Neural cell (in vitro differentiated cells): ENCODE data around the gene TAC1. TPM values are rescaled to one million over a fixed set of nuclear protein-coding genes. Genes with fewer than 3 reads are reported as not detected.

Experiments
- H2AFZ ChIP-seq: fragments of 200-600, 300-800 bp; sonication (generic), shearing (Covaris generic); 2 replicates; pipeline ENCODE4 v1.6.0; 2014; ENCODE audit warnings: low read depth, mild to moderate bottlenecking, antibody characterized with exemption, low read length, moderate library complexity
- H3F3A ChIP-seq: fragments of 200-600 bp; shearing (Covaris generic); 2 replicates; pipeline ENCODE4 v1.6.1; 2016; ENCODE audit warnings: mild to moderate bottlenecking, moderate library complexity, mixed read lengths, antibody characterized with exemption, low read length; ENCODE audit not compliant: insufficient read depth, poor library complexity, severe bottlenecking
- H3K27ac ChIP-seq: fragments of 200-600, 300-800 bp; sonication (generic), shearing (Covaris generic); 2 replicates; pipeline ENCODE4 v1.5.1; 2014; ENCODE audit warnings: mild to moderate bottlenecking, low read length, moderate library complexity
- H3K27me3 ChIP-seq: fragments of 300-800, 200-600 bp; sonication (generic), shearing (Covaris generic); 2 replicates; pipeline ENCODE4 v1.6.0; 2014; ENCODE audit warnings: mild to moderate bottlenecking, low read depth, low read length, moderate library complexity; ENCODE audit not compliant: insufficient read depth
- H3K36me3 ChIP-seq: fragments of 300-800, 200-600 bp; sonication (generic), shearing (Covaris generic); 2 replicates; pipeline ENCODE4 v1.5.1; 2014; ENCODE audit warnings: mild to moderate bottlenecking, antibody characterized with exemption, low read length, moderate library complexity; ENCODE audit not compliant: insufficient read depth
- H3K4me2 ChIP-seq: fragments of 300-800, 200-600 bp; sonication (generic), shearing (Covaris generic); 2 replicates; pipeline ENCODE4 v1.6.0; 2014; ENCODE audit warnings: mild to moderate bottlenecking, low read length
- H3K4me3 ChIP-seq: fragments of 300-800, 200-600 bp; sonication (generic), shearing (Covaris generic); 2 replicates; pipeline ENCODE4 v1.5.1; 2014; ENCODE audit warnings: mild to moderate bottlenecking, low read length, moderate library complexity
- H3K79me2 ChIP-seq: fragments of 200-600 bp; shearing (Covaris generic); replicated peaks from 2 replicates; pipeline ENCODE4 v1.6.0; 2014; ENCODE audit warnings: mild to moderate bottlenecking, low read length, moderate library complexity; ENCODE audit not compliant: insufficient read depth
- H3K9ac ChIP-seq: fragments of 300-800, 200-600 bp; sonication (generic), shearing (Covaris generic); 2 replicates; pipeline ENCODE4 v1.6.1; 2016; ENCODE audit warnings: mild to moderate bottlenecking, low read length, mixed read lengths
- H3K9me2 ChIP-seq: fragments of 200-600 bp; shearing (Covaris generic); 2 replicates; pipeline ENCODE4 v1.6.1; 2016; ENCODE audit warnings: mild to moderate bottlenecking, low read length, mixed read lengths; ENCODE audit not compliant: insufficient read depth
- H3K9me3 ChIP-seq: fragments of 200-600, 300-800 bp; sonication (generic), shearing (Covaris generic); 2 replicates; pipeline ENCODE4 v1.6.1; 2016; ENCODE audit warnings: mild to moderate bottlenecking, mixed run types, low read length, moderate library complexity, mixed read lengths
- H4K20me1 ChIP-seq: fragments of 200-600 bp; shearing (Covaris generic); 2 replicates; pipeline ENCODE4 v1.6.1; 2016; ENCODE audit warnings: mild to moderate bottlenecking, mixed run types; ENCODE audit not compliant: insufficient read depth
- EP300 ChIP-seq: fragments of 450-650 bp; conservative IDR thresholded peaks from 2 replicates; pipeline ENCODE4 v1.6.1; 2014; ENCODE audit warnings: antibody characterized with exemption, mild to moderate bottlenecking, moderate library complexity; ENCODE audit not compliant: poor library complexity, severe bottlenecking
- EZH2 ChIP-seq: fragments of 200-600, 300-800 bp; shearing (Covaris generic), sonication (generic); IDR thresholded peaks from 2 replicates; pipeline ENCODE4 v1.6.1; 2014; ENCODE audit warnings: antibody characterized with exemption, low read length, borderline replicate concordance, mild to moderate bottlenecking; ENCODE audit not compliant: insufficient read depth, poor library complexity, severe bottlenecking
- MXI1 ChIP-seq: fragments of 450-650 bp; conservative IDR thresholded peaks from 2 replicates; pipeline ENCODE4 v1.6.1; 2014; ENCODE audit warnings: antibody characterized with exemption, mild to moderate bottlenecking; ENCODE audit not compliant: poor library complexity, severe bottlenecking
- POLR2AphosphoS5 ChIP-seq: IDR thresholded peaks from 2 replicates; pipeline ENCODE4 v1.6.1; 2012
- RAD21 ChIP-seq: fragments of 450-650 bp; conservative IDR thresholded peaks from 2 replicates; pipeline ENCODE4 v1.6.1; 2014; ENCODE audit warnings: antibody characterized with exemption, mild to moderate bottlenecking, moderate library complexity
- SMC3 ChIP-seq: fragments of 450-650 bp; conservative IDR thresholded peaks from 2 replicates; pipeline ENCODE4 v1.6.1; 2014; ENCODE audit warnings: antibody characterized with exemption, mild to moderate bottlenecking, moderate library complexity; ENCODE audit not compliant: poor library complexity
- TAF1 ChIP-seq: IDR thresholded peaks from 2 replicates; pipeline ENCODE4 v1.6.1; 2012; ENCODE audit warnings: low read depth
- polyA plus RNA-seq: library from polyadenylated mRNA; depleted of rRNA; stranded (reverse); fragments of >200 nt; gene quantifications from 2 replicates; pipeline ENCODE4 v1.2.3, GENCODE V29; 2014
- TF ChIP-seq, protein P1 (sequence below): IDR thresholded peaks from 2 replicates; pipeline ENCODE4 v1.6.1; 2012; ENCODE audit warnings: borderline replicate concordance
- TF ChIP-seq, protein P2 (sequence below): fragments of 450-650 bp; IDR thresholded peaks from 2 replicates; pipeline ENCODE4 v1.5.1; 2014; ENCODE audit warnings: antibody characterized with exemption, mild to moderate bottlenecking, moderate library complexity; ENCODE audit not compliant: poor library complexity, severe bottlenecking

Gene TAC1
- polyA plus RNA-seq, 1 donor from 2014 or later = 4,629 TPM

DNA sequence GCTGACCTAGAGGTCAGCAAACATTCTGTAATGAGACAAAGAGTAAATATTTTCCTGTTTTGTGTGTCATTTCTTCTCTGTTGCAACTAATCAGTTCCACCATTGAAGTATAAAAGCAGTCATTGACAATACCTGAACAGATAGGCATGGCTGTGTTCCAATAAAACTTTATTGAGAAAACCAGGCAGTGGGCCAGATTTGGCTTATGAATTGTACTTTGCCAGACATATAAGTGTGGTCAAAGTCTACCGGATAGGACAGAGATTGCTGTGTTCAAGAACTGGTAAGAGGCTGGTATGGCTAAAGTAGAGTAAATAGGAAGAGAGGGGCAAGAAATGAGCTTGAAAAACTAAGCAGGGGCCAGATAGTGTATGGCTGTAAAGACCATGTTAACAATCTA, 38.3 kb upstream of the TAC1 start:
- Histone ChIP-seq H2AFZ (no peak overlapping the region), H3K9ac (no peak overlapping the region), H3K79me2 (no peaks in the 10 kb centered on the region), H3K9me3 (no peaks in the 10 kb centered on the region), H3K4me3 (no peak overlapping the region), H3K9me2 (no peaks in the 10 kb centered on the region), H3K4me2 (no peak overlapping the region), H3K36me3 (no peaks in the 10 kb centered on the region), H3K27ac (no peak overlapping the region), H3K27me3 (no peaks in the 10 kb centered on the region), H4K20me1 (no peaks in the 10 kb centered on the region), H3F3A (no peaks in the 10 kb centered on the region)
- no peak for TF ChIP-seq SMC3
- TF ChIP-seq EP300 = no peak
- TF ChIP-seq, protein P1, sequence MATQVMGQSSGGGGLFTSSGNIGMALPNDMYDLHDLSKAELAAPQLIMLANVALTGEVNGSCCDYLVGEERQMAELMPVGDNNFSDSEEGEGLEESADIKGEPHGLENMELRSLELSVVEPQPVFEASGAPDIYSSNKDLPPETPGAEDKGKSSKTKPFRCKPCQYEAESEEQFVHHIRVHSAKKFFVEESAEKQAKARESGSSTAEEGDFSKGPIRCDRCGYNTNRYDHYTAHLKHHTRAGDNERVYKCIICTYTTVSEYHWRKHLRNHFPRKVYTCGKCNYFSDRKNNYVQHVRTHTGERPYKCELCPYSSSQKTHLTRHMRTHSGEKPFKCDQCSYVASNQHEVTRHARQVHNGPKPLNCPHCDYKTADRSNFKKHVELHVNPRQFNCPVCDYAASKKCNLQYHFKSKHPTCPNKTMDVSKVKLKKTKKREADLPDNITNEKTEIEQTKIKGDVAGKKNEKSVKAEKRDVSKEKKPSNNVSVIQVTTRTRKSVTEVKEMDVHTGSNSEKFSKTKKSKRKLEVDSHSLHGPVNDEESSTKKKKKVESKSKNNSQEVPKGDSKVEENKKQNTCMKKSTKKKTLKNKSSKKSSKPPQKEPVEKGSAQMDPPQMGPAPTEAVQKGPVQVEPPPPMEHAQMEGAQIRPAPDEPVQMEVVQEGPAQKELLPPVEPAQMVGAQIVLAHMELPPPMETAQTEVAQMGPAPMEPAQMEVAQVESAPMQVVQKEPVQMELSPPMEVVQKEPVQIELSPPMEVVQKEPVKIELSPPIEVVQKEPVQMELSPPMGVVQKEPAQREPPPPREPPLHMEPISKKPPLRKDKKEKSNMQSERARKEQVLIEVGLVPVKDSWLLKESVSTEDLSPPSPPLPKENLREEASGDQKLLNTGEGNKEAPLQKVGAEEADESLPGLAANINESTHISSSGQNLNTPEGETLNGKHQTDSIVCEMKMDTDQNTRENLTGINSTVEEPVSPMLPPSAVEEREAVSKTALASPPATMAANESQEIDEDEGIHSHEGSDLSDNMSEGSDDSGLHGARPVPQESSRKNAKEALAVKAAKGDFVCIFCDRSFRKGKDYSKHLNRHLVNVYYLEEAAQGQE = no peak
- TF ChIP-seq POLR2AphosphoS5 = no peak
- no peak for TF ChIP-seq MXI1
- TF ChIP-seq, protein P2, sequence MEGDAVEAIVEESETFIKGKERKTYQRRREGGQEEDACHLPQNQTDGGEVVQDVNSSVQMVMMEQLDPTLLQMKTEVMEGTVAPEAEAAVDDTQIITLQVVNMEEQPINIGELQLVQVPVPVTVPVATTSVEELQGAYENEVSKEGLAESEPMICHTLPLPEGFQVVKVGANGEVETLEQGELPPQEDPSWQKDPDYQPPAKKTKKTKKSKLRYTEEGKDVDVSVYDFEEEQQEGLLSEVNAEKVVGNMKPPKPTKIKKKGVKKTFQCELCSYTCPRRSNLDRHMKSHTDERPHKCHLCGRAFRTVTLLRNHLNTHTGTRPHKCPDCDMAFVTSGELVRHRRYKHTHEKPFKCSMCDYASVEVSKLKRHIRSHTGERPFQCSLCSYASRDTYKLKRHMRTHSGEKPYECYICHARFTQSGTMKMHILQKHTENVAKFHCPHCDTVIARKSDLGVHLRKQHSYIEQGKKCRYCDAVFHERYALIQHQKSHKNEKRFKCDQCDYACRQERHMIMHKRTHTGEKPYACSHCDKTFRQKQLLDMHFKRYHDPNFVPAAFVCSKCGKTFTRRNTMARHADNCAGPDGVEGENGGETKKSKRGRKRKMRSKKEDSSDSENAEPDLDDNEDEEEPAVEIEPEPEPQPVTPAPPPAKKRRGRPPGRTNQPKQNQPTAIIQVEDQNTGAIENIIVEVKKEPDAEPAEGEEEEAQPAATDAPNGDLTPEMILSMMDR = no peak
- TF ChIP-seq TAF1 = no peak
- no peak for TF ChIP-seq RAD21
- no peak for TF ChIP-seq EZH2

DNA sequence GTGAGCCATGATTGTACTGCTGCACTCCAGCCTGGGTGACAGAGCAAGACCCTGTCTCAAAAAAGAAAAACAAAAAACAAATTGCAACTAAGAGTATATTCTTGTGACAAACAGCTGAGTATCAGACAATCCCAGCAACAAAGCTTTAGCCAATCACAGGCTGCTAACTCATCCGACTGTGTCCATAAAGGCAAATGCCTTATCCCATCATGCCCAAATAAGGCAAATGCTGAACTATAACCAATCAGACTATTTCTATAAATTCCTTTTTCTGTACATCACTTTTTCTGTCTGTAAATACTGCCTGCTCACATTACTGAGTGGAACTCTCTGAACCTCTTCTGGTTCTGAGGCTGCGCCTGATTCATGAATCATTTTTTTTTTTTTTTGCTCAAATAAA, 37.5 kb upstream of the TAC1 start:
- Histone ChIP-seq H3F3A (no peaks in the 10 kb centered on the region), H3K9me2 (no peaks in the 10 kb centered on the region), H3K36me3 (no peaks in the 10 kb centered on the region), H3K4me2 (no peak overlapping the region), H3K79me2 (no peaks in the 10 kb centered on the region), H4K20me1 (no peaks in the 10 kb centered on the region), H3K4me3 (no peak overlapping the region), H2AFZ (no peak overlapping the region), H3K9me3 (no peaks in the 10 kb centered on the region), H3K9ac (no peak overlapping the region), H3K27ac (no peak overlapping the region), H3K27me3 (no peaks in the 10 kb centered on the region)
- TF ChIP-seq EZH2 = no peak
- no peak for TF ChIP-seq MXI1
- TF ChIP-seq SMC3 = no peak
- TF ChIP-seq RAD21 = no peak
- no peak for TF ChIP-seq EP300
